Superior temporal gyrus (tissue), 1 donor: ENCODE data around the gene GAS6.

ENCODE experiments used
- DNase-seq: peaks from one replicate; pipeline ENCODE4 v3.0.0-alpha.2; 2016; ENCODE audit errors: extremely low spot score

Gene GAS6

DNA sequence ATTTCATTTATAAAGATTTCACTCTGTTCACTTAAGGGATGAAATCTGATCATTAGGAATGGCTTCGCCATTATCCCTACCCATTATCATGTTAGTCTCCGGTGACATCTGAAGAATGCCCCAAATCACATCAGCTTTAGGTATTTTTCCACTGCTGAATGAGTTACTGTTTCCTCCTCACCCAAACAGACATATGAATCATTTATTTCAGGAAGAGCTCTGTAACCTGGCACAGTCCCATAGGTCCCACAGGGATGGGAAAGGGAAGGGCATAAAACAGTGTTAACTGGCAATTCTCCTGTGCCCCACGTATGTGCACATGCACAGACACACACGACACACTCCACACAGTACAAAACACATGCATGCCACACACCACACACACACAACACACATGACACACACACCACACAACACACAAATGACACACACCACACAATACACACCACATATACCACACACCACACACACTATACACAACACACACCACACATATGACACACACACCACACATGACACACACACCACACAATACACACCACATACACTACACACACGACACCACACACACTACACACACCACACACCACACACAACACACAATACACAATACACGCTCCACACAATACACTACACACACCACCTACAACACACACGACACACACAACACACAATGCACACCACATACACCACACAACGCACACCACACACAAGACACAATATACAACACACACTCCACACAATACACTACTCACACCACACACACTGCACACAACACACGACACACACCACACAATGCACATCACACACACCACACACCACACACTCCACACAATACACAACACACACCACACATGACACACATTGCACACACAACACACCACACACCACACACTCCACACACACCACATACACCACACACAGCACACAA is 89.4 kb downstream of the GAS6 start:
- no peak for DNase-seq

DNA sequence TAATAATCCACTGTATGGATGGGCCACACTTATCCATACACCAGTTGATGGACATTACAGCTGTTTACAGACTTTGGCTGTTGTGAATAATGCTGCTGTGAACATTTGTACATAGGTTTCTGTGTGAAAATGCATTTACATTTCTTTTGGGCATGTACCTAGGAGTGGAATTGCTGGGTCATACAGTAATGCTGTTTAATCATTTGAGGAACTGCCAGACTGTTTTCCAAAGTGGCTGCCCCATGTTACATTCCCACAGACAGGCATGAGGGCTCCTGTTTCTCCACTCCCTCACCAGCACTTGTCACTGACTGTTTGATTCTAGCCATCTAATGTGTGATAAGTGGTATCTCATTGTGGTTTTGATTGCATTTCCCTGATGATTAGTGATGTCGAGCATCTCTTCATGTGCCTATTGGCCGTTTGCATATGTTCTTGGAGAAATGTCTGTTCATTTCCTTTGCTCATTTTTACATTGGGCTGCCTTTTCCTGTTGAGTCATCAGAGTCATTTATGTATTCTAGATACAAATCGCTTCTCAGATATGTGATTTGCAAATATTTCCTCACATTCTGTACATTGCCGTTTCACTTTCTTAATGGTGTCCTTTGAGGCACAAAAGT is 92.1 kb downstream of the GAS6 start:
- no peak for DNase-seq

DNA sequence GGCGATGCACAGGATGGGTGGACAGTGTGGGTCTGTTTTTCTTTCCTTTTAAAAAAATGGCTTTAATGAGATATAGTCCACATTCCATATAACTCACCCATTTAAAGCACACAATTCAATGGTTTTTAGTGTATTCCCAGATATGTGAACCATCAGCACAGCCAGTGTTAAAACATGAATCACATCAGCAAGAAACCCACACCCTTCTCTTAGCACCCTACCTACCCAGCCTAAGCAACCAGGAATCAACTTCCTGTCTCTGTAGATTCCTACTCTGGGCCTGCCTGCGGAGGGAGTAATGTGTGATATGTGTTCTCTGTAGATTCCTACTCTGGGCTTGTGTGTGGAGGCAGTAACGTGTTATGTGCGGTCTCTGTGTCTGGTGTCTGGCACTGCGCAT is 92.9 kb downstream of the GAS6 start:
- DNase-seq = no peak
